BJ (cell line): ENCODE measurements around the gene PIGN. TPM values are rescaled to one million over a fixed set of nuclear protein-coding genes. Genes with fewer than 3 reads are reported as not detected.
"Not testable (repeated sequence)": the region's sequence is repeated elsewhere in the genome, so short reads cannot be mapped to it uniquely, and the experiment has no call there.

Experiments used
- CTCF ChIA-PET: fragments of 350-600 bp; formaldehyde crosslinking; extraction: SDS; loops from one replicate; lab custom pipeline; 2021; ENCODE audit warnings: antibody characterized with exemption, inconsistent platforms; lab: Yijun Ruan, JAX
- POLR2A ChIA-PET: fragments of 300-600 bp; sonication (Branson Sonifier 250); formaldehyde crosslinking; extraction: SDS; loops from one replicate; lab custom pipeline; 2021; ENCODE audit warnings: antibody characterized with exemption; lab: Charles Lee
- DNase-seq: peaks from one replicate; pipeline ENCODE4 v3.0.0-alpha.2; 2011; ENCODE audit warnings: low read depth
- H3K27me3 ChIP-seq: 2 replicates; pipeline ENCODE4 v1.6.0; 2011; ENCODE audit warnings: low read length; ENCODE audit not compliant: control insufficient read depth, insufficient read depth
- H3K36me3 ChIP-seq: 2 replicates; pipeline ENCODE4 v1.5.1; 2011; ENCODE audit warnings: low read length; ENCODE audit not compliant: control insufficient read depth, insufficient read depth
- H3K4me3 ChIP-seq: 2 replicates; pipeline ENCODE4 v1.5.1; 2011; ENCODE audit warnings: low read depth, mild to moderate bottlenecking, control low read depth, low read length
- CTCF ChIP-seq: IDR thresholded peaks from 2 replicates; pipeline ENCODE4 v1.5.1; 2011; ENCODE audit warnings: low read depth, mild to moderate bottlenecking, control low read depth, inconsistent platforms, low read length, moderate library complexity; ENCODE audit not compliant: insufficient read depth
- polyA plus RNA-seq: library from polyadenylated mRNA; depleted of rRNA; stranded (reverse); fragments of >200 nt; gene quantifications from 2 replicates; pipeline ENCODE4 v1.2.3, GENCODE V29; 2011

Gene PIGN
- polyA plus RNA-seq, 1 experiment, result 12.0 TPM

GRCh38 chr18:62044490-62045000 is 142.3 kb downstream of the PIGN start:
- ChIA-PET POLR2A (no interaction called here), CTCF (interaction anchor here (1.4 to 2.0 kb wide), 2 partner anchors 10 to 13 kb away, joined by 3 to 5 read pairs; no protein-coding TSS in a partner anchor)
- H3K27me3 ChIP-seq, result no peaks in the 10 kb centered on the region
- no peaks in the 10 kb centered on the region for H3K36me3 ChIP-seq
- no peak overlapping the region for H3K4me3 ChIP-seq
- DNase-seq, result no peak
- no peak for TF ChIP-seq CTCF

GRCh38 chr18:62037989-62038778 is 148.7 kb downstream of the PIGN start:
- H3K4me3 ChIP-seq, result no peak overlapping the region
- H3K27me3 ChIP-seq, result no peaks in the 10 kb centered on the region
- no peak for DNase-seq
- no peaks in the 10 kb centered on the region for H3K36me3 ChIP-seq
- ChIA-PET POLR2A (no interaction called here), CTCF (interaction anchor here (0.9 to 1.4 kb wide), 2 partner anchors 14 to 16 kb away, joined by 3 to 6 read pairs; no protein-coding TSS in a partner anchor)
- TF ChIP-seq CTCF, result no peak

GRCh38 chr18:62037012-62037742 is 149.7 kb downstream of the PIGN start:
- no peak for DNase-seq
- no peaks in the 10 kb centered on the region for H3K27me3 ChIP-seq
- ChIA-PET POLR2A (no interaction called here), CTCF (interaction anchor here (0.9 to 1.0 kb wide), 2 partner anchors 9 to 455 kb away, joined by 3 read pairs; no protein-coding TSS in a partner anchor)
- no peaks in the 10 kb centered on the region for H3K36me3 ChIP-seq
- H3K4me3 ChIP-seq, result no peak overlapping the region
- no peak for TF ChIP-seq CTCF

DNA sequence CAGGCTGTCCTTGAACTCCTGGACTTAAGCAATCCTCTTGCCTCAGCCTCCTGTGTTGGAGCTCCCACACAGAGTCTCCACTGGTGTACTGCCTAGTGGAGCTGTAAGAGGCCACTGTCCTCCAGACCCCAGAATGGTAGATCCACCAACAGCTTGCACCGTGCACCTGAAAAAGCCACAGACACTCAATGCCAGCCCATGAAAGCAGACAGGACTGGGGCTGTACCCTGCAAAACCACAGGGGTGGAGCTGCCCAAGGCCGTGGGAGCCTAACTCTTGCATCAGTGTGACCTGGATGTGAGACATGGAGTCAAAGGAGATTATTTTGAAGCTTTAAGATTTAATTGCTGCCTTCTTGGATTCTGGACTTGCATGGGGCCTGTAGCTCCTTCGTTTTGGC is 152.6 kb downstream of the PIGN start:
- DNase-seq, H3K27me3 ChIP-seq, H3K4me3 ChIP-seq, POLR2A ChIA-PET, H3K36me3 ChIP-seq: not testable (repeated sequence)
- CTCF ChIA-PET, result interaction anchor here (1.7 to 2.0 kb wide), 2 partner anchors 10 to 132 kb away, joined by 5 read pairs; no protein-coding TSS in a partner anchor

DNA sequence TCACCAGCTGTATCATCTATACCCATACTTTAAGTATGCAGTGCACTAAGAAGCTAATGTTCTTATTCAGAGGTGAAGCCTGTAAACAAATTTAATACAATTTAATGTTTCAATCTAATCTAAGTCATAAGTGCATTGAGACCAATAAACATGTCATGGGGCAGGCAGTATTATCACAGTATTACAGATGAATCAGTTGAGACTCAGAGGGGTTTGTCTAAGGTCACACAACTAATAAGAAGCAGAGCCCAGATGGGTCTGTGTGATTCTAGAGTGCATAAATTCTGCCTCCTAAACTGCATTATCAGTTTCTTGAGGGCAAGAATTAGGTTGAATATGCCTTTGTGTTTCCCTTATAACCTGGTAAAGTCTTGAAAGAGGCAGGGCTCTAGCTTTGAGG is 153.1 kb downstream of the PIGN start:
- Histone ChIP-seq H3K27me3 (no peaks in the 10 kb centered on the region), H3K4me3 (no peak overlapping the region), H3K36me3 (no peaks in the 10 kb centered on the region)
- TF ChIP-seq CTCF, result no peak
- ChIA-PET CTCF (interaction anchor here (1.2 to 2.0 kb wide), 3 partner anchors 9 to 131 kb away, joined by 4 to 5 read pairs (median 5); no protein-coding TSS in a partner anchor), POLR2A (no interaction called here)
- DNase-seq, result no peak
